Measurements from ENCODE around the gene WDR12.
"Not testable (repeated sequence)": the region's sequence is repeated elsewhere in the genome, so short reads cannot be mapped to it uniquely, and the experiment has no call there.

Gene WDR12

GRCh38 chr2:202933139-202933510 is 21.7 kb upstream of the WDR12 start:
- no peaks in the 10 kb centered on the region for H3K27me3 ChIP-seq (ENCODE audit: low read depth, low read length)
- no peaks in the 10 kb centered on the region for H3K9me3 ChIP-seq (ENCODE audit: control insufficient read depth in 1 of 2, low read length in 2 of 2)
- no peak overlapping the region for H3K27ac ChIP-seq (ENCODE audit: low read length)
- no peak overlapping the region for H3K4me3 ChIP-seq (ENCODE audit: low read depth in 1 of 2, low read length in 2 of 2)
- H3K36me3 ChIP-seq (ENCODE audit: control insufficient read depth in 1 of 2, insufficient read depth in 2 of 2, low read length in 2 of 2): peaks cover 0 to 23% of the 10 kb centered on the region in 2 donors
- H3K4me1 ChIP-seq (ENCODE audit: control insufficient read depth in 1 of 2, insufficient read depth in 2 of 2, low read length in 2 of 2): no peaks in the 10 kb centered on the region

- Histone ChIP-seq H3K9me3 (ENCODE audit: control insufficient read depth in 1 of 2, low read length in 2 of 2) (no peaks in the 10 kb centered on the region), H3K4me1 (ENCODE audit: control insufficient read depth in 1 of 2, insufficient read depth in 2 of 2, low read length in 2 of 2) (no peaks in the 10 kb centered on the region), H3K27me3 (ENCODE audit: low read depth, low read length) (no peaks in the 10 kb centered on the region), H3K27ac (ENCODE audit: low read length) (no peak overlapping the region), H3K36me3 (ENCODE audit: control insufficient read depth in 1 of 2, insufficient read depth in 2 of 2, low read length in 2 of 2) (peaks cover 0 to 23% of the 10 kb centered on the region in 2 donors), H3K4me3 (ENCODE audit: low read depth in 1 of 2, low read length in 2 of 2) (no peak overlapping the region)
These were observed 21.1 kb upstream of the WDR12 start for GRCh38 chr2:202932425-202933138.

DNA sequence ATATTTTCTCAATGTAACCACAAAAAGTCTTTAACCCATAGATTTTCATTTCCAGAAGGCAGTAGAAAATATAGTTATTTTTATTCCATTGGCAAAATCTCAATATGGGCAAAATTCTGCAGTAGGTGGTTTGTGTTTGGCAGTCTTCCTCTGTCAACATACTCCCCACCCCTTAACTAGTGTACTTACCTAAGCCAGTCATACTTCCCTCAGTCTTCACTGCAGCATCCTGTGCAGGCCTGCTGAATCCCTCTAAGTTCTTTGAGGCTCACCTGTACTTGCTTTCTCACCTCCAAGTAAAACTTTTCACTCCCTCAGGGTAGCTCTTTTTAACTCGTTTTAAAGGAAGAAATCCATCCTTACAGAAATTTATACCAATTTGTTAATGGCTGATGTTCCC is 7.4 kb upstream of the WDR12 start:
- no peaks in the 10 kb centered on the region for H3K4me1 ChIP-seq (ENCODE audit: control insufficient read depth in 1 of 2, insufficient read depth in 2 of 2, low read length in 2 of 2)
- H3K27me3 ChIP-seq (ENCODE audit: low read depth, low read length): no peaks in the 10 kb centered on the region
- peaks cover 0 to 2% of the 10 kb centered on the region in 2 donors for H3K9me3 ChIP-seq (ENCODE audit: control insufficient read depth in 1 of 2, low read length in 2 of 2)
- no peak overlapping the region for H3K4me3 ChIP-seq (ENCODE audit: low read depth in 1 of 2, low read length in 2 of 2)
- H3K27ac ChIP-seq (ENCODE audit: low read length): no peak overlapping the region
- peaks cover 0 to 18% of the 10 kb centered on the region in 2 donors for H3K36me3 ChIP-seq (ENCODE audit: control insufficient read depth in 1 of 2, insufficient read depth in 2 of 2, low read length in 2 of 2)

GRCh38 chr2:202912342-202913201 is 1.1 kb upstream of the WDR12 start:
- Histone ChIP-seq H3K4me1 (ENCODE audit: control insufficient read depth in 1 of 2, insufficient read depth in 2 of 2, low read length in 2 of 2) (peaks cover 4 to 14% of the 10 kb centered on the region in 2 donors), H3K27ac (ENCODE audit: low read length) (peak overlapping the region; percentile 93), H3K4me3 (ENCODE audit: low read depth in 1 of 2, low read length in 2 of 2) (peak overlapping the region; percentile 99 to 100)
- not testable (repeated sequence) for H3K27me3 ChIP-seq (ENCODE audit: low read depth, low read length); H3K9me3 ChIP-seq (ENCODE audit: control insufficient read depth in 1 of 2, low read length in 2 of 2); H3K36me3 ChIP-seq (ENCODE audit: control insufficient read depth in 1 of 2, insufficient read depth in 2 of 2, low read length in 2 of 2)

DNA sequence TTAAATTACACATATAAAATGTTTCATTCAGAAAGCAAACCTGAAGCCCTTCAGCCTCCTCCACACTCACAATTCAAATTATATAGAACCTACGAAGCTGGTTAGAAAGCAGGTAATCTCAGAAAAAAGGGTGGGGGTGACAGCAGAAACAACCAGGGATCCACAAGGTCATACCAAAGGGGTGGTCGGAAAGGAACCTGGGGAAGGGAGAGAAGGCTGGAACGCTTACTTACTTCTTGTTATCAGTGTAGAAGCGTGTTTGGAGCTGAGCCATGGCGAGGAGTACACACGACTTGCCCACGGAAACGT is 316 bp downstream of the WDR12 start:
- Histone ChIP-seq H3K27ac (ENCODE audit: low read length) (peak overlapping the region; percentile 93), H3K9me3 (ENCODE audit: control insufficient read depth in 1 of 2, low read length in 2 of 2) (no peaks in the 10 kb centered on the region), H3K4me3 (ENCODE audit: low read depth in 1 of 2, low read length in 2 of 2) (peak overlapping the region; percentile 99 to 100), H3K36me3 (ENCODE audit: control insufficient read depth in 1 of 2, insufficient read depth in 2 of 2, low read length in 2 of 2) (peaks cover 4% of the 10 kb centered on the region in 2 donors), H3K4me1 (ENCODE audit: control insufficient read depth in 1 of 2, insufficient read depth in 2 of 2, low read length in 2 of 2) (peaks cover 4 to 14% of the 10 kb centered on the region in 2 donors), H3K27me3 (ENCODE audit: low read depth, low read length) (no peaks in the 10 kb centered on the region)

DNA sequence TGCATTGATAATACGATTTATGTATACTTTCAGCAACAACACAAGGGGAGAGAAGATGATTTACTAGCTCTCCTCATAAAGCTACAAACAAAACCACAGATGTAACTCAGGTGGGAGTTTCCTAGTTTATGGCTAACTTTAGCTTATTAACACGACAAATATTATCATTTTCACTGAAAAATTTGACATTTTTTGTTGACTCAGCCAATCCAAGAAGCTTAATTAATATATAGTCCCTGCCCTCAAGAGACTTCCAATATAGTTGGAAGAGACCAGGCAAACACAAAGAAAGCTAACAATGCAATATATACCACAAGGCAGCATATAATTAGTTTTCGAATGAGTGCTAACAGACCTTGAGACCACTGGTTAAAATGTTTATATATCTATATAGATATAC is 775 bp downstream of the WDR12 start:
- peaks cover 4 to 8% of the 10 kb centered on the region in 2 donors for H3K36me3 ChIP-seq (ENCODE audit: control insufficient read depth in 1 of 2, insufficient read depth in 2 of 2, low read length in 2 of 2)
- H3K4me3 ChIP-seq (ENCODE audit: low read depth in 1 of 2, low read length in 2 of 2): peak overlapping the region; percentile 99 to 100
- peaks cover 4 to 14% of the 10 kb centered on the region in 2 donors for H3K4me1 ChIP-seq (ENCODE audit: control insufficient read depth in 1 of 2, insufficient read depth in 2 of 2, low read length in 2 of 2)
- no peaks in the 10 kb centered on the region for H3K9me3 ChIP-seq (ENCODE audit: control insufficient read depth in 1 of 2, low read length in 2 of 2)
- H3K27ac ChIP-seq (ENCODE audit: low read length): peak overlapping the region; percentile 93
- no peaks in the 10 kb centered on the region for H3K27me3 ChIP-seq (ENCODE audit: low read depth, low read length)

DNA sequence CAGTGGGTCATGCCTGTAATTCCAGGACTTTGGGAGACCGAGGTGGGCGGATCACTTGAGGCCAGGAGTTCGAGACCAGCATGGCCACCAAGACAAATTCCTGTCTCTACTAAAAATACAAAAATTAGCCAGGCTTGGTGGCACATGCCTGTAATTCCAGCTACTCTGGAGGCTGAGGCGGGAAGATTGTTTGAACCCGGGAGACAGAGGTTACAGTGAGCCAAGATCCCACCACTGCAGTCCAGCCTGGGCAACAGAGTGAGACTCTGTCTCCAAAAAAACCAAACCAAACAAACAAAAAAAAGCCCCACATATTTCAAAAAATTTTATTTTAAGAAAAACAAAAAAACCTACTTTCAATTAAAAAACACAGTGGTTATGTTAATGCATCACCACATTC is 1.2 kb downstream of the WDR12 start:
- not testable (repeated sequence) for H3K9me3 ChIP-seq (ENCODE audit: control insufficient read depth in 1 of 2, low read length in 2 of 2); H3K27ac ChIP-seq (ENCODE audit: low read length); H3K27me3 ChIP-seq (ENCODE audit: low read depth, low read length); H3K36me3 ChIP-seq (ENCODE audit: control insufficient read depth in 1 of 2, insufficient read depth in 2 of 2, low read length in 2 of 2)
- Histone ChIP-seq H3K4me3 (ENCODE audit: low read depth in 1 of 2, low read length in 2 of 2) (peak overlapping the region; percentile 99 to 100), H3K4me1 (ENCODE audit: control insufficient read depth in 1 of 2, insufficient read depth in 2 of 2, low read length in 2 of 2) (peaks cover 4 to 14% of the 10 kb centered on the region in 2 donors)

DNA sequence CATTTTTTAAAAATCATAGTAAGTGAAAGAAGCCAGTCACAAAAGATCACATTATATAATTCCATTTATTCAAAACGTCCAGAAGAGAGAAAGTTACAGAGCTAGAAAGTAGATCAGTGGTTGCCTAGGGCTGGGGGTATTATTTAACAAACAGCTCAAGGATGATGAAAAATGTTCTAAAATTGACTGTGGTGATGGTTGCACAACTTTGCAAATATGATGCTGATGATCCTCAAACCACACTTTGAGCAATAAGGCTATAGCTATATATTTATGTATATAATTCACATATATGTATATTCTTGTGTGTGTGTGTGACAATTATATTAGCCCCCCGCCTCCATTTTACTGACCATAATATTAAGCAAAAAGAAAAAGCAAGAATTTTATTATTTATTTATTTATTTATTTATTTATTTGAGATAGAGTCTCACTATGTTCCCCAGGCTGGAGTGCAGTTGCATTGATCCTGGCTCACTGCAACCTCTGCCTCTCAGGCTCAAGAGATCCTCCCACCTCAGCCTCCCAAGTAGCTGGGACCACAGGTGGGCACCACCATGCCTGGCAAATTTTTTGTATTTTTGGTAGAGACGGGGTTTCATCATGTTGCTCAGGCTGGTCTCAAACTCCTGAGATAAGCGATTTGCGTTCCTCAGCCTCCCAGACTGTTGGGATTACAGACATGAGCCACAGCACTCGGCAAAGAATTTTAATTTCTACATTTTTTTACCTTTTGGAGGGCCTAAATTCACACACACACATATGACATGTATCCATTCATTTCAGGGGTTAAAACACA is 1.9 kb downstream of the WDR12 start:
- Histone ChIP-seq H3K9me3 (ENCODE audit: control insufficient read depth in 1 of 2, low read length in 2 of 2) (no peaks in the 10 kb centered on the region), H3K4me3 (ENCODE audit: low read depth in 1 of 2, low read length in 2 of 2) (no peak overlapping the region), H3K36me3 (ENCODE audit: control insufficient read depth in 1 of 2, insufficient read depth in 2 of 2, low read length in 2 of 2) (peaks cover 4 to 12% of the 10 kb centered on the region in 2 donors), H3K27ac (ENCODE audit: low read length) (no peak overlapping the region), H3K4me1 (ENCODE audit: control insufficient read depth in 1 of 2, insufficient read depth in 2 of 2, low read length in 2 of 2) (peaks cover 4 to 14% of the 10 kb centered on the region in 2 donors), H3K27me3 (ENCODE audit: low read depth, low read length) (no peaks in the 10 kb centered on the region)

DNA sequence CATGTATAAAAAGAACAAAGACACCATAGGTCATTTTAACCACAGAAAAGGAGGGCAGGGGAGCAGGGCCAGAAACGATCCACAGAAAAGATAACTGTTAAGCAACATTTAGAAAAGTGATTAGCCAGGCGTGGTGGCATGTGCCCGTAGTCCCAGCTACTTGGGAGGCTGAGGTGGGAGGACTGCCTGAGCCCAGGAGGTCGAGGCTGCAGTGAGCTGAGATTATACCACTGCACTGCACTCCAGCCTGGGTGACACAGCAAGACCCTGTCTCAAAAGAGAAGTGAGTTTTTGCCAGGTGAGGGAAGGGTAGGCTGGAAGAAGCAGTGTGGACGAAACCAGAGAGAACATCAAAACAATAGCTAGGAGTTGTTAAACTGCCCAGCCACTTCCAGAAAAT is 3.3 kb downstream of the WDR12 start:
- Histone ChIP-seq H3K9me3 (ENCODE audit: control insufficient read depth in 1 of 2, low read length in 2 of 2) (no peaks in the 10 kb centered on the region), H3K4me3 (ENCODE audit: low read depth in 1 of 2, low read length in 2 of 2) (no peak overlapping the region), H3K4me1 (ENCODE audit: control insufficient read depth in 1 of 2, insufficient read depth in 2 of 2, low read length in 2 of 2) (peaks cover 4 to 14% of the 10 kb centered on the region in 2 donors), H3K27ac (ENCODE audit: low read length) (no peak overlapping the region), H3K36me3 (ENCODE audit: control insufficient read depth in 1 of 2, insufficient read depth in 2 of 2, low read length in 2 of 2) (peaks cover 4 to 12% of the 10 kb centered on the region in 2 donors), H3K27me3 (ENCODE audit: low read depth, low read length) (no peaks in the 10 kb centered on the region)

- H3K27ac ChIP-seq (ENCODE audit: low read length); H3K4me1 ChIP-seq (ENCODE audit: control insufficient read depth in 1 of 2, insufficient read depth in 2 of 2, low read length in 2 of 2): not testable (repeated sequence)
- H3K36me3 ChIP-seq (ENCODE audit: control insufficient read depth in 1 of 2, insufficient read depth in 2 of 2, low read length in 2 of 2): peaks cover 8 to 12% of the 10 kb centered on the region in 2 donors
These were observed 6.0 kb downstream of the WDR12 start for GRCh38 chr2:202905507-202905906.

GRCh38 chr2:202885190-202885589 is 26.3 kb downstream of the WDR12 start:
- Histone ChIP-seq H3K27ac (ENCODE audit: low read length) (no peak overlapping the region), H3K4me1 (ENCODE audit: control insufficient read depth in 1 of 2, insufficient read depth in 2 of 2, low read length in 2 of 2) (no peaks in the 10 kb centered on the region), H3K4me3 (ENCODE audit: low read depth in 1 of 2, low read length in 2 of 2) (no peak overlapping the region), H3K27me3 (ENCODE audit: low read depth, low read length) (no peaks in the 10 kb centered on the region), H3K9me3 (ENCODE audit: control insufficient read depth in 1 of 2, low read length in 2 of 2) (no peaks in the 10 kb centered on the region), H3K36me3 (ENCODE audit: control insufficient read depth in 1 of 2, insufficient read depth in 2 of 2, low read length in 2 of 2) (peaks cover 18 to 38% of the 10 kb centered on the region in 2 donors)

More at GRCh38 chr2:202905507-202905906, 6.0 kb downstream of the WDR12 start:
- H3K4me3 ChIP-seq (ENCODE audit: low read depth in 1 of 2, low read length in 2 of 2); H3K9me3 ChIP-seq (ENCODE audit: control insufficient read depth in 1 of 2, low read length in 2 of 2); H3K27me3 ChIP-seq (ENCODE audit: low read depth, low read length): not testable (repeated sequence)
